ENCODE results near the gene SLCO2B1. TPM values are rescaled to one million over a fixed set of nuclear protein-coding genes. Genes with fewer than 3 reads are reported as not detected.

SLCO2B1 gene
- total RNA-seq, 1 donor from 2014 or later, result not detected

GRCh38 chr11:75160220-75160757 lies 9.4 kb downstream of the SLCO2B1 start:
- H3K4me1 Mint-ChIP-seq (ENCODE audit: low read depth), result peaks cover 10% of the 10 kb centered on the region
- no peaks in the 10 kb centered on the region for H3K9me3 Mint-ChIP-seq
- no peak overlapping the region for H3K4me3 Mint-ChIP-seq
- no peaks in the 10 kb centered on the region for H3K36me3 Mint-ChIP-seq (ENCODE audit: low read depth)
- H3K27ac Mint-ChIP-seq, result no peak overlapping the region
- intact Hi-C loops (cut with micrococcal nuclease), result no loop called here
- peaks cover 4% of the 10 kb centered on the region for H3K27me3 Mint-ChIP-seq (ENCODE audit: insufficient read depth)
- no peak for DNase-seq (ENCODE audit: low spot score)

- intact Hi-C loops (cut with micrococcal nuclease), result no loop called here
- Mint-ChIP-seq H3K4me1 (ENCODE audit: low read depth) (peaks cover 10% of the 10 kb centered on the region), H3K9me3 (no peaks in the 10 kb centered on the region), H3K27me3 (ENCODE audit: insufficient read depth) (peaks cover 2% of the 10 kb centered on the region), H3K4me3 (no peak overlapping the region), H3K36me3 (ENCODE audit: low read depth) (no peaks in the 10 kb centered on the region), H3K27ac (no peak overlapping the region)
- DNase-seq (ENCODE audit: low spot score), result no peak
These were observed 10.0 kb downstream of the SLCO2B1 start for GRCh38 chr11:75160880-75161279.

- DNase-seq (ENCODE audit: low spot score), result no peak
- H3K36me3 Mint-ChIP-seq (ENCODE audit: low read depth), result no peaks in the 10 kb centered on the region
- H3K9me3 Mint-ChIP-seq, result no peaks in the 10 kb centered on the region
- peaks cover 5% of the 10 kb centered on the region for H3K27me3 Mint-ChIP-seq (ENCODE audit: insufficient read depth)
- intact Hi-C loops (cut with micrococcal nuclease), result no loop called here
- H3K4me3 Mint-ChIP-seq, result no peak overlapping the region
- peaks cover 10% of the 10 kb centered on the region for H3K4me1 Mint-ChIP-seq (ENCODE audit: low read depth)
- H3K27ac Mint-ChIP-seq, result no peak overlapping the region
These were observed 10.7 kb downstream of the SLCO2B1 start for GRCh38 chr11:75161506-75162095.

- Mint-ChIP-seq H3K27ac (no peak overlapping the region), H3K27me3 (ENCODE audit: insufficient read depth) (peaks cover 6% of the 10 kb centered on the region), H3K4me3 (no peak overlapping the region), H3K4me1 (ENCODE audit: low read depth) (peaks cover 10% of the 10 kb centered on the region), H3K36me3 (ENCODE audit: low read depth) (no peaks in the 10 kb centered on the region), H3K9me3 (no peaks in the 10 kb centered on the region)
- intact Hi-C loops (cut with micrococcal nuclease), result no loop called here
- no peak for DNase-seq (ENCODE audit: low spot score)
These were observed 12.0 kb downstream of the SLCO2B1 start for GRCh38 chr11:75162954-75163353.

GRCh38 chr11:75163921-75164849 lies 13.3 kb downstream of the SLCO2B1 start:
- DNase-seq (ENCODE audit: low spot score), result no peak
- Mint-ChIP-seq H3K9me3 (no peaks in the 10 kb centered on the region), H3K4me3 (no peak overlapping the region), H3K36me3 (ENCODE audit: low read depth) (no peaks in the 10 kb centered on the region), H3K27me3 (ENCODE audit: insufficient read depth) (peaks cover 6% of the 10 kb centered on the region), H3K4me1 (ENCODE audit: low read depth) (peaks cover 10% of the 10 kb centered on the region), H3K27ac (no peak overlapping the region)
- intact Hi-C loops (cut with micrococcal nuclease), result no loop called here

GRCh38 chr11:75165721-75166120 lies 14.8 kb downstream of the SLCO2B1 start:
- H3K27ac Mint-ChIP-seq, result no peak overlapping the region
- H3K36me3 Mint-ChIP-seq (ENCODE audit: low read depth), result no peaks in the 10 kb centered on the region
- no peaks in the 10 kb centered on the region for H3K9me3 Mint-ChIP-seq
- H3K27me3 Mint-ChIP-seq (ENCODE audit: insufficient read depth), result peaks cover 7% of the 10 kb centered on the region
- DNase-seq (ENCODE audit: low spot score), result no peak
- intact Hi-C loops (cut with micrococcal nuclease), result no loop called here
- peaks cover 10% of the 10 kb centered on the region for H3K4me1 Mint-ChIP-seq (ENCODE audit: low read depth)
- no peak overlapping the region for H3K4me3 Mint-ChIP-seq

- peaks cover 4% of the 10 kb centered on the region for H3K4me1 Mint-ChIP-seq (ENCODE audit: low read depth)
- no peaks in the 10 kb centered on the region for H3K9me3 Mint-ChIP-seq
- no peak for DNase-seq (ENCODE audit: low spot score)
- no peak overlapping the region for H3K27ac Mint-ChIP-seq
- H3K36me3 Mint-ChIP-seq (ENCODE audit: low read depth), result no peaks in the 10 kb centered on the region
- H3K27me3 Mint-ChIP-seq (ENCODE audit: insufficient read depth), result peaks cover 12% of the 10 kb centered on the region
- intact Hi-C loops (cut with micrococcal nuclease), result no loop called here
- no peak overlapping the region for H3K4me3 Mint-ChIP-seq
These were observed 15.9 kb downstream of the SLCO2B1 start for GRCh38 chr11:75166791-75167190.

- Mint-ChIP-seq H3K9me3 (no peaks in the 10 kb centered on the region), H3K36me3 (ENCODE audit: low read depth) (no peaks in the 10 kb centered on the region), H3K27ac (no peak overlapping the region), H3K27me3 (ENCODE audit: insufficient read depth) (peaks cover 11% of the 10 kb centered on the region), H3K4me3 (no peak overlapping the region), H3K4me1 (ENCODE audit: low read depth) (no peaks in the 10 kb centered on the region)
- DNase-seq (ENCODE audit: low spot score), result no peak
- intact Hi-C loops (cut with micrococcal nuclease), result no loop called here
These were observed 16.7 kb downstream of the SLCO2B1 start for GRCh38 chr11:75167617-75168016.

GRCh38 chr11:75169101-75169885 lies 18.4 kb downstream of the SLCO2B1 start:
- Mint-ChIP-seq H3K27me3 (ENCODE audit: insufficient read depth) (peaks cover 15% of the 10 kb centered on the region), H3K36me3 (ENCODE audit: low read depth) (no peaks in the 10 kb centered on the region), H3K4me1 (ENCODE audit: low read depth) (peaks cover 4% of the 10 kb centered on the region), H3K4me3 (no peak overlapping the region), H3K27ac (no peak overlapping the region), H3K9me3 (no peaks in the 10 kb centered on the region)
- intact Hi-C loops (cut with micrococcal nuclease), result no loop called here
- no peak for DNase-seq (ENCODE audit: low spot score)

GRCh38 chr11:75170516-75171201 lies 19.8 kb downstream of the SLCO2B1 start:
- DNase-seq (ENCODE audit: low spot score), result no peak
- intact Hi-C loops (cut with micrococcal nuclease), result no loop called here
- H3K27me3 Mint-ChIP-seq (ENCODE audit: insufficient read depth), result peaks cover 15% of the 10 kb centered on the region
- no peak overlapping the region for H3K4me3 Mint-ChIP-seq
- no peaks in the 10 kb centered on the region for H3K9me3 Mint-ChIP-seq
- H3K36me3 Mint-ChIP-seq (ENCODE audit: low read depth), result no peaks in the 10 kb centered on the region
- H3K27ac Mint-ChIP-seq, result no peak overlapping the region
- H3K4me1 Mint-ChIP-seq (ENCODE audit: low read depth), result peaks cover 17% of the 10 kb centered on the region

GRCh38 chr11:75173336-75173735 lies 22.4 kb downstream of the SLCO2B1 start:
- no peak for DNase-seq (ENCODE audit: low spot score)
- Mint-ChIP-seq H3K27me3 (ENCODE audit: insufficient read depth) (peaks cover 10% of the 10 kb centered on the region), H3K27ac (no peak overlapping the region), H3K9me3 (no peaks in the 10 kb centered on the region), H3K36me3 (ENCODE audit: low read depth) (no peaks in the 10 kb centered on the region), H3K4me3 (no peak overlapping the region), H3K4me1 (ENCODE audit: low read depth) (peaks cover 18% of the 10 kb centered on the region)
- intact Hi-C loops (cut with micrococcal nuclease), result no loop called here

- peak overlapping the region; percentile 68 for H3K27ac Mint-ChIP-seq
- peak; percentile 12 for DNase-seq (ENCODE audit: low spot score)
- intact Hi-C loops (cut with micrococcal nuclease), result loop anchor here (1.0 to 2.0 kb wide), 2 partner anchors 30 to 39 kb away; no protein-coding TSS in a partner anchor
- peaks cover 13% of the 10 kb centered on the region for H3K27me3 Mint-ChIP-seq (ENCODE audit: insufficient read depth)
- H3K9me3 Mint-ChIP-seq, result no peaks in the 10 kb centered on the region
- peaks cover 18% of the 10 kb centered on the region for H3K4me1 Mint-ChIP-seq (ENCODE audit: low read depth)
- H3K4me3 Mint-ChIP-seq, result peak overlapping the region; percentile 0
- H3K36me3 Mint-ChIP-seq (ENCODE audit: low read depth), result no peaks in the 10 kb centered on the region
These were observed 24.0 kb downstream of the SLCO2B1 start for GRCh38 chr11:75174781-75175370.
